ENCODE data around the gene AURKB.

- TF ChIP-seq, protein P1, sequence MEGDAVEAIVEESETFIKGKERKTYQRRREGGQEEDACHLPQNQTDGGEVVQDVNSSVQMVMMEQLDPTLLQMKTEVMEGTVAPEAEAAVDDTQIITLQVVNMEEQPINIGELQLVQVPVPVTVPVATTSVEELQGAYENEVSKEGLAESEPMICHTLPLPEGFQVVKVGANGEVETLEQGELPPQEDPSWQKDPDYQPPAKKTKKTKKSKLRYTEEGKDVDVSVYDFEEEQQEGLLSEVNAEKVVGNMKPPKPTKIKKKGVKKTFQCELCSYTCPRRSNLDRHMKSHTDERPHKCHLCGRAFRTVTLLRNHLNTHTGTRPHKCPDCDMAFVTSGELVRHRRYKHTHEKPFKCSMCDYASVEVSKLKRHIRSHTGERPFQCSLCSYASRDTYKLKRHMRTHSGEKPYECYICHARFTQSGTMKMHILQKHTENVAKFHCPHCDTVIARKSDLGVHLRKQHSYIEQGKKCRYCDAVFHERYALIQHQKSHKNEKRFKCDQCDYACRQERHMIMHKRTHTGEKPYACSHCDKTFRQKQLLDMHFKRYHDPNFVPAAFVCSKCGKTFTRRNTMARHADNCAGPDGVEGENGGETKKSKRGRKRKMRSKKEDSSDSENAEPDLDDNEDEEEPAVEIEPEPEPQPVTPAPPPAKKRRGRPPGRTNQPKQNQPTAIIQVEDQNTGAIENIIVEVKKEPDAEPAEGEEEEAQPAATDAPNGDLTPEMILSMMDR (IDR thresholded peaks at IDR 0.05): no peak
- no peak for TF ChIP-seq POLR2A (IDR thresholded peaks at IDR 0.05)
- no peak for TF ChIP-seq EP300 (IDR thresholded peaks at IDR 0.05)
Measured at GRCh38 chr17:8160224-8160577, 50.2 kb downstream of the AURKB start.
